GM19455 (cell line): Measurements from ENCODE around the gene POU6F2.

ENCODE experiments used
- ATAC-seq: cut with Tn5 transposase; IDR thresholded peaks from one replicate; pipeline ENCODE4 v1.9.1; 2021; ENCODE audit not compliant: unreplicated experiment

Gene POU6F2

GRCh38 chr7:39488467-39489393 is 511.0 kb downstream of the POU6F2 start:
- no peak for ATAC-seq

- ATAC-seq: no peak
These were observed 512.6 kb downstream of the POU6F2 start for GRCh38 chr7:39490296-39490695.

- no peak for ATAC-seq
These were observed 516.2 kb downstream of the POU6F2 start for GRCh38 chr7:39493934-39494333.

- no peak for ATAC-seq
These were observed 523.6 kb downstream of the POU6F2 start for GRCh38 chr7:39501358-39501757.

GRCh38 chr7:39504963-39505362 is 527.3 kb downstream of the POU6F2 start:
- no peak for ATAC-seq

GRCh38 chr7:39507866-39508551 is 530.3 kb downstream of the POU6F2 start:
- ATAC-seq: peak; percentile 63

- no peak for ATAC-seq
These were observed 531.7 kb downstream of the POU6F2 start for GRCh38 chr7:39509436-39509835.

GRCh38 chr7:39509912-39510311 is 532.2 kb downstream of the POU6F2 start:
- ATAC-seq: no peak

- ATAC-seq: no peak
These were observed 533.2 kb downstream of the POU6F2 start for GRCh38 chr7:39510864-39511354.

- ATAC-seq: no peak
These were observed 538.0 kb downstream of the POU6F2 start for GRCh38 chr7:39515534-39516228.

- ATAC-seq: no peak
These were observed 538.8 kb downstream of the POU6F2 start for GRCh38 chr7:39516498-39516897.

- no peak for ATAC-seq
These were observed 539.5 kb downstream of the POU6F2 start for GRCh38 chr7:39517240-39517639.
